Astrocyte (in vitro differentiated cells and primary cell): Measurements from ENCODE around the gene FMNL1. TPM values are rescaled to one million over a fixed set of nuclear protein-coding genes. Genes with fewer than 3 reads are reported as not detected.

Experiments used
- DNase-seq: peaks from one replicate; pipeline ENCODE4 v3.0.0-alpha.2; 2010; ENCODE audit warnings: low read depth
- FAIRE-seq: peaks from 2 replicates; lab custom pipeline; 2011; peaks lifted over from hg19 to GRCh38; lab: Jason Lieb, UNC
- H2AFZ ChIP-seq: 2 replicates; pipeline ENCODE4 v1.6.0; 2012; ENCODE audit warnings: low read depth, low read length, inconsistent platforms
- H3K27ac ChIP-seq: 2 replicates; pipeline ENCODE4 v1.5.1; 2011; ENCODE audit warnings: low read depth, low read length, inconsistent platforms
- H3K27me3 ChIP-seq: 2 replicates; pipeline ENCODE4 v1.6.0; 2011; ENCODE audit warnings: low read length, inconsistent platforms; ENCODE audit not compliant: insufficient read depth
- H3K36me3 ChIP-seq: 2 replicates; pipeline ENCODE4 v1.5.1; 2011; ENCODE audit warnings: low read length, inconsistent platforms; ENCODE audit not compliant: insufficient read depth
- H3K4me1 ChIP-seq: 2 replicates; pipeline ENCODE4 v1.5.1; 2011; ENCODE audit warnings: low read length, inconsistent platforms; ENCODE audit not compliant: insufficient read depth
- H3K4me2 ChIP-seq: 2 replicates; pipeline ENCODE4 v1.6.0; 2012; ENCODE audit warnings: low read length, inconsistent platforms
- H3K4me3 ChIP-seq: 2 replicates; pipeline ENCODE4 v1.5.1; 2011; ENCODE audit warnings: low read depth, mild to moderate bottlenecking, low read length, inconsistent platforms; ENCODE audit not compliant: insufficient read depth
- H3K79me2 ChIP-seq: 2 replicates; pipeline ENCODE4 v1.6.0; 2012; ENCODE audit warnings: mild to moderate bottlenecking, low read length, inconsistent platforms; ENCODE audit not compliant: insufficient read depth
- H3K9ac ChIP-seq: 2 replicates; pipeline ENCODE4 v1.6.0; 2012; ENCODE audit warnings: mild to moderate bottlenecking, low read length, inconsistent platforms
- H3K9me3 ChIP-seq: 2 replicates; pipeline ENCODE4 v1.5.1; 2012; ENCODE audit warnings: low read depth, mild to moderate bottlenecking, low read length, inconsistent platforms; ENCODE audit not compliant: insufficient read depth
- H4K20me1 ChIP-seq: 2 replicates; pipeline ENCODE4 v1.6.0; 2012; ENCODE audit warnings: low read length, inconsistent platforms; ENCODE audit not compliant: insufficient read depth
- H3K27ac Mint-ChIP-seq: one replicate; pipeline ENCODE4 v1.8.0; 2021; ENCODE audit warnings: mild to moderate bottlenecking, mixed read lengths; ENCODE audit not compliant: unreplicated experiment
- H3K27me3 Mint-ChIP-seq: one replicate; pipeline ENCODE4 v1.8.0; 2021; ENCODE audit warnings: low read depth, mixed read lengths; ENCODE audit not compliant: unreplicated experiment
- H3K36me3 Mint-ChIP-seq: one replicate; pipeline ENCODE4 v1.8.0; 2021; ENCODE audit warnings: low read depth, mixed read lengths; ENCODE audit not compliant: unreplicated experiment
- H3K4me1 Mint-ChIP-seq: one replicate; pipeline ENCODE4 v1.8.0; 2021; ENCODE audit warnings: low read depth, mixed read lengths; ENCODE audit not compliant: unreplicated experiment
- H3K4me3 Mint-ChIP-seq: one replicate; pipeline ENCODE4 v1.8.0; 2021; ENCODE audit warnings: mild to moderate bottlenecking, moderate library complexity, mixed read lengths; ENCODE audit not compliant: unreplicated experiment
- H3K9me3 Mint-ChIP-seq: one replicate; pipeline ENCODE4 v1.8.0; 2021; ENCODE audit warnings: mild to moderate bottlenecking, mixed read lengths; ENCODE audit not compliant: unreplicated experiment
- CTCF ChIP-seq: IDR thresholded peaks from 2 replicates; pipeline ENCODE4 v1.5.1; 2011; ENCODE audit warnings: low read depth, mild to moderate bottlenecking, inconsistent platforms, low read length, moderate library complexity; ENCODE audit not compliant: insufficient read depth
- EZH2 ChIP-seq: IDR thresholded peaks from 2 replicates; pipeline ENCODE4 v1.6.1; 2012; ENCODE audit warnings: mild to moderate bottlenecking, low read length, inconsistent platforms; ENCODE audit not compliant: insufficient read depth
- total RNA-seq: library from RNA; stranded (reverse); gene quantifications from 2 replicates; pipeline ENCODE4 v1.2.1, GENCODE V29; 2021

FMNL1 gene
- total RNA-seq, 1 donor from 2014 or later: 4.0 TPM

- Histone ChIP-seq H4K20me1 (peaks cover 6% of the 10 kb centered on the region), H3K4me2 (no peak overlapping the region), H2AFZ (no peak overlapping the region), H3K4me1 (peaks cover 2% of the 10 kb centered on the region), H3K4me3 (no peak overlapping the region), H3K9ac (no peak overlapping the region), H3K9me3 (no peaks in the 10 kb centered on the region), H3K79me2 (no peaks in the 10 kb centered on the region), H3K27me3 (no peaks in the 10 kb centered on the region), H3K36me3 (no peaks in the 10 kb centered on the region), H3K27ac (no peak overlapping the region)
- FAIRE-seq (no peak), DNase-seq (no peak)
- Mint-ChIP-seq H3K27me3 (peaks cover 20% of the 10 kb centered on the region), H3K27ac (no peak overlapping the region), H3K9me3 (peaks cover 3% of the 10 kb centered on the region), H3K4me1 (no peaks in the 10 kb centered on the region), H3K4me3 (no peak overlapping the region), H3K36me3 (peaks cover 12% of the 10 kb centered on the region)
- TF ChIP-seq CTCF (no peak), EZH2 (no peak)
Observed at GRCh38 chr17:45257115-45257514, 35.4 kb downstream of the FMNL1 start.

- Mint-ChIP-seq H3K27ac (no peak overlapping the region), H3K36me3 (peaks cover 14% of the 10 kb centered on the region), H3K9me3 (peaks cover 3% of the 10 kb centered on the region), H3K27me3 (peaks cover 15% of the 10 kb centered on the region), H3K4me3 (no peak overlapping the region), H3K4me1 (peaks cover 5% of the 10 kb centered on the region)
- Histone ChIP-seq H3K4me3 (no peak overlapping the region), H3K9ac (no peak overlapping the region), H3K36me3 (peaks cover 4% of the 10 kb centered on the region), H3K9me3 (no peaks in the 10 kb centered on the region), H3K4me2 (no peak overlapping the region), H2AFZ (no peak overlapping the region), H3K27ac (no peak overlapping the region), H3K79me2 (no peaks in the 10 kb centered on the region), H4K20me1 (peaks cover 23% of the 10 kb centered on the region), H3K27me3 (no peaks in the 10 kb centered on the region), H3K4me1 (peaks cover 21% of the 10 kb centered on the region)
- FAIRE-seq (no peak), DNase-seq (no peak)
- TF ChIP-seq EZH2 (no peak), CTCF (no peak)
Observed at GRCh38 chr17:45258981-45259380, 37.3 kb downstream of the FMNL1 start.

- Histone ChIP-seq H3K27ac (no peak overlapping the region), H3K4me3 (no peak overlapping the region), H3K4me2 (no peak overlapping the region), H4K20me1 (peaks cover 36% of the 10 kb centered on the region), H3K9me3 (no peaks in the 10 kb centered on the region), H3K27me3 (no peaks in the 10 kb centered on the region), H3K36me3 (peaks cover 13% of the 10 kb centered on the region), H3K4me1 (peaks cover 21% of the 10 kb centered on the region), H3K9ac (no peak overlapping the region), H2AFZ (no peak overlapping the region), H3K79me2 (no peaks in the 10 kb centered on the region)
- no peak overlapping the region for H3K27ac Mint-ChIP-seq
- peak overlapping the region; percentile 31 for H3K4me3 Mint-ChIP-seq
- peaks cover 3% of the 10 kb centered on the region for H3K9me3 Mint-ChIP-seq
- peaks cover 5% of the 10 kb centered on the region for H3K4me1 Mint-ChIP-seq
- peaks cover 9% of the 10 kb centered on the region for H3K27me3 Mint-ChIP-seq
- DNase-seq (no peak), FAIRE-seq (no peak)
- H3K36me3 Mint-ChIP-seq: peaks cover 16% of the 10 kb centered on the region
- TF ChIP-seq EZH2: no peak
- no peak for TF ChIP-seq CTCF
Observed at GRCh38 chr17:45260204-45260783, 38.6 kb downstream of the FMNL1 start.
